LNCaP clone FGC (cell line): ENCODE results near the gene CMIP.

ENCODE experiments used
- DNase-seq: peaks from one replicate; pipeline ENCODE4 v3.0.0-alpha.2; 2011; ENCODE audit warnings: low read depth
- H3K4me3 ChIP-seq: 2 replicates; pipeline ENCODE4 v1.5.1; 2011; ENCODE audit warnings: mild to moderate bottlenecking, low read depth, low read length, control low read depth
- CTCF ChIP-seq: IDR thresholded peaks from 2 replicates; pipeline ENCODE4 v1.5.1; 2012; ENCODE audit warnings: mild to moderate bottlenecking; ENCODE audit not compliant: control insufficient read depth, insufficient read depth; ENCODE audit errors: extremely low read depth

Gene CMIP

GRCh38 chr16:81505011-81505661, 60.5 kb downstream of the CMIP start:
- TF ChIP-seq CTCF = no peak
- H3K4me3 ChIP-seq = no peak overlapping the region
- no peak for DNase-seq

- DNase-seq = no peak
- no peak overlapping the region for H3K4me3 ChIP-seq
- no peak for TF ChIP-seq CTCF
Measured at GRCh38 chr16:81509404-81509803, 64.8 kb downstream of the CMIP start.

DNA sequence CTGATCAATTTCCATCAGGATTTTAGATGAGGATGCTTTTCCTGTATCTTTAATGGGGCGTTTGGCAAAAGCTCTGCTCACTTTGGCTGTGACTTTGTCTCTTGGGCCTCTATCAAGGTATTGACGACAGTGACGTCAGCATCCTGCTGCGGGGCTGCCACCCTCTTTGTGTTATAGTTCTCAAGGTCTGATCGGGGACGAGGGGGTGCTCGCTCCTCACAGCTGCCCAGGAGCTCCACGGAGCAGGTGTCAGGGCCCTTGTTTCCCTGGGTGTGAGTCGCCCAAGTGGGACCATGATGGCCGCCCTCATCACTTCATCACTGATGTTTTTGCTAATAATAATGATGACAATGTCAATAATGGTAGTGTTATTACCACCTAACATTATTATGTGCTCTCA, 65.4 kb downstream of the CMIP start:
- DNase-seq = no peak
- TF ChIP-seq CTCF = no peak
- no peak overlapping the region for H3K4me3 ChIP-seq

GRCh38 chr16:81511371-81511770, 66.8 kb downstream of the CMIP start:
- H3K4me3 ChIP-seq = no peak overlapping the region
- no peak for TF ChIP-seq CTCF
- no peak for DNase-seq

GRCh38 chr16:81513204-81514040, 68.8 kb downstream of the CMIP start:
- DNase-seq = no peak
- TF ChIP-seq CTCF = no peak
- H3K4me3 ChIP-seq = no peak overlapping the region

GRCh38 chr16:81514041-81514559, 69.5 kb downstream of the CMIP start:
- H3K4me3 ChIP-seq = no peak overlapping the region
- TF ChIP-seq CTCF = no peak
- DNase-seq = no peak
